ENCODE results near the gene SEC61A1.
A peak's percentile ranks its signal among the peaks of the same experiment; 100 is the strongest.

SEC61A1 gene

DNA sequence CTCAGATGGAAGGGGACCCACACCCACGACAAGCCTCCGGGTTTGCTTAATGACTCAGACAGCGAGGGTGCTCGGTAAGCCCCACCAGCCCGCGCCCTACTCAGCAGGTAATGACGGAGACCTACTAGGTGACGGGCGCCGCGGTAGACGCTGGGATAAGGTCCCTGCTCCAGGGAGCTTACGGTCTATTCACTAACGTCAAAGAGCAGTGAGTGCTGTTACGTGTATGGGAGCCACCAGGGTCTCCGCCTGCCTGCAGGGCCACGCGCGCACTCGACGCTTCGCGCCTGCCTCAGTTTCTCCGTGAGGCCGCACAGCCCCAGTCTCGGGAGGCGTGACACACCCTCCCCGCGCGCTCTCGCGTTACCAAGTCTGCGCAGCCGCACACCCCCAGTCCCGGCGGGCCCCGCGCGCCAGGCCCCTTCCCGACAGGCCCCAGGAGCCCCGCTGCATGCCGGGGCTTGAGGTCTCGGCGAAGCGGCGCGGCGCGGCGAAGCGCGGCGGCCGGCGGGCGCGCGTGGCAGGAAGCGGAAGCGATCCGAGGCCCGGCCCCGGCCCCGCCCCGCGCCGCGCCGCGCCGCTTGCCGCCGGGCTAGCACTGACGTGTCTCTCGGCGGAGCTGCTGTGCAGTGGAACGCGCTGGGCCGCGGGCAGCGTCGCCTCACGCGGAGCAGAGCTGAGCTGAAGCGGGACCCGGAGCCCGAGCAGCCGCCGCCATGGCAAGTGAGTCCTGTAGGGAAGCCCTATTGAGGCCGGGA is at the start of gene SEC61A1:
Gene SEC61A1 (plus strand): TSS at position 601 of the 758 bp plus-strand sequence. CDS start 116 bp downstream, at position 717.
- peak within 1 kb of the TSS; percentile 83 for H3K4me3 ChIP-seq (ENCODE audit: low read depth, low read length)

DNA sequence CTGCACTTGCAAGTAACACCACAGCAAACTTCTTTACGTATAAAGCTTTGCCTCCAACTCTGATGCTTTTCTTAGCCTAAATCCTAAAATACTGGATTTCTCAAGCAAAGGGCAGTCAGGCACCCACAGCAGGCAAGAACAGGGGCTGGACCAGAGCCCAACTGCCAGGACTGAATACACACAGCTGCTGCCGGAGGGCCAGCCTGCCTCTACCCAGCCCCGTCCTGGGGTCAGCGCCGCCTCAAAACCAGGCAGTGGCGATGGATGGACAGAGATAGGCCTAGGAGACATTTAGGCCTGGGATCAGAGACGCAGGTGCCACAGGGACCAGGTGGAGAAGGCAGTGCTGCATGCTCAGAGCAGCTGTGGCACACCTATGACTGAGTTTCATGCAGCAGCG is 47.6 kb upstream of the SEC61A1 start:
- H3K4me3 ChIP-seq (ENCODE audit: low read depth, low read length), result no peak overlapping the region

DNA sequence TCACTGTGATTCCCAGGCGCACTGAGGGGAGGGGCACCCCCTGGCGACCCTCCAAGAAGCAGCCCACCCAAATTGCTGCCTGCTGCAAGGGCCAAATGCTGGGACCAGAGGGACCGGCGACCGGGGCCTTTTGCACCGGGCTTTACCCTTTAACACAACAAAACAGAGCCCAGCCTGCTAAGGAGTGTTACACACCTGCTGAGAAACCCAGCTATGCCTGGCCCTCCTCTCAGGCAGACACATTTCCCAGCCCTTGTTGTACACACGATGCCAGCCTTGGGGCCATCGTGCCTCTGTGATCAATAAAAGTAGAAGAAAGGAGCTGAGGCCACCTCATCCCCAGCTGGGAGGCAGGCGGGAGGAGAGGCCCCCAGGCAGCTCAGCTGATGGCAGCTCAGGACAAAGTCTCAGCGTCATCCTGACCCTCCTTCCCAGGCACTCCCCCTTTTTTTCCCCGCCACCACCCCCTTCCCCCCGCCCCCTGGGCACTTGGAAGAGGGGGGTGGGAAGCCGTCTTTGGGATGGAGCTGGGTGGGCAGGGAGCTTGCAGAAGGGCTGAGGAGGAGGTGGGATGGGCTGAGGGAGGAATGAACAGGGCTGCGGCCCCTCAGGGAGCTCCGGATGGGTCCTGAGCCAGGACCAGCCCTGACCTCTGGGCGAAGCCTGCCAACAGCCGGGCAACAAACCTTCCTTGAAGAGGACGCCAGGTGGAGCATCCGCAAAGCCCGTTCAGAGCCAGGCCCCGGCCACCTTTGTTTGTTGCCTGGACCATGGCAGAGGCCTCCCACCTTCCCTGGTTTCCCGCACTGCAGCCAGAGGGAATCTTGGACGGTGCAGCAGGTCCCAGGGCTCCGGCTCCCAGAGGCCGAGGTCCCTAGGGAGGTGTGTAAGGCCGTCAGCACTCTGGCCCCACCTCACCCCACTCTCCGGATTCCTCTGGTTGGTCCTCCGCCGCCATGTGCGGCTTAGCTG is 45.9 kb upstream of the SEC61A1 start:
- H3K4me3 ChIP-seq (ENCODE audit: low read depth, low read length), result no peak overlapping the region

DNA sequence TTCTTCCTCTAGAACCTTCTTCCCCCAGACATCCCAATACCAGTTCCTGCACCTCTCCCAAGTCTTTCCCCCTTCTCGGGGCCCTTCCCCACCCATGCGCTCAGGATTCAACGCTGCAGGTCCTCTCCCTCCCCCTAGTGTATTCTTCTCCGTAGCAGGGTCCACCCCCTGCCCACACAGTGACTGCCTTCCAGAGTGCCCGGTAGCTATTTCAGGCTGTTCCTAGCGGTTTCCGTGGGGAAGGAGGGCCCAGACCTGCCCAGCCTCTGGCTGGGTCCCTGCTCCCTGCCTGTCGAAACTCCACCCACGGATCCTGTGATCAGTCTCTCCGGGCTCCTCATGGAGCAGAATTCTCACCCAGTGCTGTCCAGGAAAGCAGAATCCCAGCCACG is 45.2 kb upstream of the SEC61A1 start:
- H3K4me3 ChIP-seq (ENCODE audit: low read depth, low read length), result no peak overlapping the region

DNA sequence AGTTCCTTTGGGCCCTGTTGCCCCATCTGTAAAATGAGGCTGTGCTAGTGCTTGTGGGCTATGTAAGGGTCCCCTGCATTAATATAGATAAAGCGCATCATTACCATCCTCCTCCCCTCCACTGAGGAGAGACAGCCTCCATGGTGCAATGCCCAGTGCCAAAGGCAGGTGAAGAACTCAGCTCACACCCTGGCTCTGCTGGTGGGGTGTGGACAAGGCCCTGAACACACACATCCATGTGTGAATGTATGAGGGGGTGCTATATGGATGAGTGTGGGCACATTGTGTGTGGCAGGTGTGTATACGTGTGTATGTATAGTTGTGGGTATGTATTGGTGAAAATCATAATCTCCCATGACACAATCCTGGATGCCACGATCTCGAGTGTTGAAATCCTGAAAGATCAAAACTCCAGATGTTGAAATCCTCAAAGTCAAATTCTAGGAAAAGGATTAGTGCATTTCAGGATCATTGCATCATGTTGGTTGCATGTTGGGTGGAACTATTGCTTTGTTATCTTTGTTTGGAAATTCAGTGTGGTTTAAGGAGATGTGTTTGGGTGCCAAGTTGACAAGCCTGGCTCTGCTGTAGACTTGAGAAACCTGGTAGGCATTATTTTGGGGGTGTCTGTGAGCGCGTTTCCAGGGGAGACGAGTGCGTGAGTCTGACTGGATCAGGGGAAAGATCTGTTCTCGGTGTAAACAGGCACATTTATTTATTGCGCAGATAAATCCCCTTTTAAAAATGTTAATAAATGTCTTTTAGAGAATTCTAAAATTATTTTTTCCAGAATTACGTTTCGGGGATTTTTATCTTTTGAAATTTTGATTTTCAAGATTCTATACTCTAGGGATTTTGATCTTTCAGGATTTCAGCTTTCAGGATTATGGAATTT is 42.0 kb upstream of the SEC61A1 start:
- no peak overlapping the region for H3K4me3 ChIP-seq (ENCODE audit: low read depth, low read length)

DNA sequence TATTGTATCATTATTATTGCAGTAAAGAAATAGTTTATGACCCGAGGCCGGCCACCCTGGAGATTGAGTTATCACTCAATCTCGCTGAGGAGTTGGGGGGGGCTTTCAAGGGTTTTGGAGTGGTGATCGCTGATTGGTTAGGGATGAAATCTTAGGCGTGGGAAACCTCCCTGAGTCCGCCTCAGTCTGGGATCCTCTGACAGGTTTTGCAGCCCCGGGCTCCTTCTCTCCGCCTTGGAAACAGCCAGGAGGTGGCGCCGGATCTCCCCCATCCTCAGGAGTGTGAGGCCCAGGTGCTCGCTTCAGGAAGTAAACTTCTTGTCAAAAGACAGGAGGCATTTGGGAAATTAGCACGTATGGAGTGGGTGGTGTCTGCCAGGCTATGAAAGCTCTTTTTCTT is 41.1 kb upstream of the SEC61A1 start:
- H3K4me3 ChIP-seq (ENCODE audit: low read depth, low read length), result no peak overlapping the region

DNA sequence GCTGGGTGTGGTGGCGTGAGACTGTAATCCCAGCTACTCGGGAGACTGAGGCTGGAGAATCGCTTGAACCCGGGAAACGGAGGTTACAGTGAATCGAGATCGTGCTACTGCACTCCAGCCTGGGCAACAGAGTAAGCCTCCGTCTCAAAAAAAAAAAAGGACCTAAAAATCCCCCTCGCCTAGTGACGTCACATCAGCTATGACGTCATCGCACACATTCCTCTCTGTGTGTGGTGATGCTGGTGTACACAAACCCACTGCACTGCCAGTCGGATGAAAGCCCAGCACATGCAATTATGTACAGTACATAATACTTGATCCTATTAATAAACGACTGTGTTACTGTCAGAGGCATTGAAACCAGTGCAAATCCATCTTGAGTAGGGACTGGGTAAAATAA is 40.2 kb upstream of the SEC61A1 start:
- H3K4me3 ChIP-seq (ENCODE audit: low read depth, low read length), result no peak overlapping the region

DNA sequence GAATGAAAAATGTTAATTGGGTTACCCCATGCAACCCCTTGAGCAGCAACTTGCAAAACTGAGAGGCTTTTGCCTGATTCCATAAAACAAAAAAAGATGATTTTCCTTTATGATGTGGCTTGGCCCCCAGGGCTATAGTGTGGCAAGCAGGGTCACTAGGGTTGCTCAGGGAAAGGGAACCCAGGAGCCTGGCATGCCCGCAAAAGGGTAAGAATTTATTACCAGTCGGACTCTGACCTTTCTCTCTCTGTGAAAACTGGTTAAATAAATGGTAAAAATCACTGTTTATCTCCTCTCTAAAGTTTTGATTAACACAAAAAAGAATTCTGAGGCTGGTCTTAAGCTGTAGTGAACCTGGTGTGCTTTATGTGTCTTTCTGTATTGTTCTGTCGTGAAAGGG is 37.7 kb upstream of the SEC61A1 start:
- no peak overlapping the region for H3K4me3 ChIP-seq (ENCODE audit: low read depth, low read length)

DNA sequence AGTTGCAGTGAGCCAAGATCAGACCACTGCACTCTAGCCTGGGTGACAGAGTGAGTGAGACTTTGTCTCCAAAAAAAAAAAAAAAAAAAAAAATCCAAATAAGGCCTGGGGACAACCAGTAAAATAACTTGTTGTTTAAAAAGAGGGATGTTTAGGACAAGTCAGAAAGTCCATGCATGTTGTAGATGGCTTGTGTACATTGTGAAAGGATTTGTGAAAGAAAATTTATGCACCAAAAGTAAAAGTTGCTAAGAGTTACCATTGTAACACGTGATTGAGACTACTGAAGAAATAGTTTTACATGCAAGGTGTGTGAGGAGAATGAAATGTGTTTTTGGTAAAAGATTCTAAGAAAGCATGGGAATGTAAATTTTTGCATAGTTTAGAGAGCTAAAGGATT is 35.7 kb upstream of the SEC61A1 start:
- no peak overlapping the region for H3K4me3 ChIP-seq (ENCODE audit: low read depth, low read length)

DNA sequence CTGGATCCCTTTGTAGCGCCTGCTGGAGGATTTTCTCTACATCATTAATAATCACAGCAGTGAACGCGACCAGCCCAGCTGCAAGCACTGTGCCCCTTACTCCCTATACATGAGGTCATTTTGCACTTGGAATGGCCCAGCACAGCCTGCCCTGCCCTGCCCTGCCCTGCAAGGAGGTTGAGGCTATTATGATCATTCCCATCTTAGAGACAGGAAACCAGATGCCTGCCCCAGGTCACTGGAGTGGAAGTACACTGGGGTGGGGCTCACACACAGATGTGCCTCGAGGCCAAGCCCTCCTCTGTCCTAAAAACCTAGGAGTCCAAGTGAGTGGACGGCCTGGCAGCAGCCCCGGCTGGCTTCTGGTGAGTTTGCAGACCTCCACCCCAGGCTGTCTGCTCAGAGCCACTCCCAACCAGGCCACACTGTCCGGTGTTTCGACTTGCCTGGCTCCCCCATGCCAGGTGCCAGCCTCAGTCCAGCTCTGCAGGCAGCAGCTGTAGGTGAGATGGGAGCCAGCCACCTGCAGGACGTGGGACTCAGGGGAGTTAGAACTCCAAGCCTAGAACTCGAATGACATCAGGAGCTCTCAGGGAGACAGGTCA is 30.4 kb upstream of the SEC61A1 start:
- no peak overlapping the region for H3K4me3 ChIP-seq (ENCODE audit: low read depth, low read length)

DNA sequence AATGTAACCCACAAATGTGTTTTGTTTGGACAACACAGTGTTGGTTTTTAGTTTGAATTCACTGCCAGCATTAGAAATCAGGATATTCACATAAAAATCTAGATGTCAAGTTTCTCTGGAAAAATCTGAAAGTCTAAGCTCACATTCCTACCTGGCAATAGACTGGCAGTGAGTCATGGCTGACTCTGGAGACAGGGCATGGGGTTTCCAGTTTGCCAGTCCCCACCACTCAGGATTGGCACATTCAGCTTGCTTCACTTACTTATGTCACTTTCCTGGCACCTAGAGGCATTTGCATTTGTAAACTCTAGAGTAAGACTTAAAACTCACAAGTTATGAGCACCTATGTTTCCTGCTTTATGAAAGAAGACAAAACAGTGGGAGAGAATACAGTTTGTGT is 19.1 kb upstream of the SEC61A1 start:
- no peak overlapping the region for H3K4me3 ChIP-seq (ENCODE audit: low read depth, low read length)

DNA sequence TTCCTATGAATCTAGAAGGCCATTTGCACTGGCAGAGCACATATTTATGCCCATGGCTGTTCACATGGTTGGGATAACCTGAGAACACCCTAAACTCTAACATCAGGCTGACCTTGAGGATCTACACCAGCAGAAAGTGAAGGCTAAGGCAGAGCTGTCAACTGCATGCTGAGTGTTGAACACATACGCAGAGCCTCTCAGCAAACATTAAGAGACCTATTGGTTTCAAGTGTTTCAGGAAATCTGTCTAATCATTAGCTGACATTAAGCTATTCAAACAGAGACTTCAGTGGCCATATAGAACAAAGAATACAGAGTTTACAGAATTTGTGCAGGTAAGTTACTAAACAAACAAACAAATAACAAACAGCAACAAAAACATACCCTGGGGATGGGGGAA is 16.1 kb upstream of the SEC61A1 start:
- no peak overlapping the region for H3K4me3 ChIP-seq (ENCODE audit: low read depth, low read length)

DNA sequence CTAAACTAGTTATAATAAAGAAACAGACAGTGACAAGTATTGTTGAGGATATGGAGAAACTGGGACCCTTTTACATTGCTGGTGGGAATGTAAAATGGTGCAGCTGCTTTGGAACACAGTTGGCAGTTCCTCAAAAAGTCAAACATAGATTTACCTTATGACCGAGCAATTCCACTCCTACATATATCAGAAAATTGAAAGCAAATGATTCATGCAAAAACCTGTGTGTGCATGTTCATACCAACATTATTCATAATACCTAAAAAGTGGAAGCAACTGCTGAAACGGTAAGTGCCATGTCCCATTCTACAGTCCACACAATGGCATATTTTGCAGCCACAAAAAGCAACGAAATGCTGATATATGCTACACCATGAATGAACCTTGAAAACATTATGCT is 12.2 kb upstream of the SEC61A1 start:
- H3K4me3 ChIP-seq (ENCODE audit: low read depth, low read length), result no peak overlapping the region

DNA sequence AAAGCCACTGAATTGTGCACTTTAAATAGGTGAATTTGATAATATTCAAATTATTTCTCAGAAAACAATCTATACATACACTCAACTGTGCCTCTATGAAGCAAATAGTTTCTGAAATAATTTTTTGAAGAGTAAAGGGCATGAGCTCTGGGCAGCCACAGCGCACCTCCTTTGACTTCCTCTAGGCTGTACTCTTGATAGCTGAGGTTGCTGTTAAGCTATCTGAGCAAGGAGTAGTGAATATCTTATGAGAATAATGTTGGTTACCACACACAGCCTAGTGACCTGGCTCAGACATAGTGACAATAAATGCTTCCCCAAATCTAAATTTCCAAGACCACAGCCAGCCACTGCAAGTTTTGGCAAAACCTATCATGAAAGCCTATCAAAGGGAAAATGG is 11.6 kb upstream of the SEC61A1 start:
- no peak overlapping the region for H3K4me3 ChIP-seq (ENCODE audit: low read depth, low read length)

DNA sequence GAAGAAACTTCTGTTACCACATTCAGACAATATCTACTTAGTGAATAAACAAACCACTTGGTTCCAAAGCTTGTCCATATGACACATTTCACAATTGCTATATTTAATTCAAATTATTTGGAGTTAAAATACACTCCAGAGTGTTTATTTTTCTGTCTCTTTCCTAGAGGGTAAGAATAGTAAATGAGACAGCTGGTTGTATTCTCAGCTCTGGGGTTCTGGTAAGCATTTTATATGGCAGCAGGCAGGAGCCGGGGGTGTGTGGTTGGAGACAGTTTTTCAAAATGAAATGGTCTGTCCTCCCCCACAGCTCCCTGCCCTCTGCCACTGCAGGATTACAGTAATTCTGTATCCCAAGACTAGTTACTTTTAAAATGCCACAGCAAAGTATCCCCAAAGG is 10.9 kb upstream of the SEC61A1 start:
- H3K4me3 ChIP-seq (ENCODE audit: low read depth, low read length), result no peak overlapping the region

DNA sequence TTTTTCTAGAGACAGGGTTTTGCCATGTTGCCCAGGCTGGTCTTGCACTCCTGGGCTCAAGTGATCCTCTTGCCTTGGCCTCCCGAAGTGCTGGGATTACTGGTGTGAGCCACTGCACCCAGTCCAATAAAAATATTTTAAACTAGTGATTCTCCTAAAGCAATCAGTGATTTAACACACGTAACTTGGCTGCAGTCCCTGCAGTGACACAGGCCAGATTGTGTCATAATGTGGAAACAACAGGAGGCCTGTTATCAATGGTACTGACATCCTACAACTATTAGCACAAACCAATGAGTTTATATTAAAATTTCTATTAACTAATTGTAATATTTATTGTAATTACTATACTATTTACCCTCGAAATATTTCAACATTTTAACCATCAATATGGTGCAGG is 1.6 kb upstream of the SEC61A1 start:
- no peak overlapping the region for H3K4me3 ChIP-seq (ENCODE audit: low read depth, low read length)

DNA sequence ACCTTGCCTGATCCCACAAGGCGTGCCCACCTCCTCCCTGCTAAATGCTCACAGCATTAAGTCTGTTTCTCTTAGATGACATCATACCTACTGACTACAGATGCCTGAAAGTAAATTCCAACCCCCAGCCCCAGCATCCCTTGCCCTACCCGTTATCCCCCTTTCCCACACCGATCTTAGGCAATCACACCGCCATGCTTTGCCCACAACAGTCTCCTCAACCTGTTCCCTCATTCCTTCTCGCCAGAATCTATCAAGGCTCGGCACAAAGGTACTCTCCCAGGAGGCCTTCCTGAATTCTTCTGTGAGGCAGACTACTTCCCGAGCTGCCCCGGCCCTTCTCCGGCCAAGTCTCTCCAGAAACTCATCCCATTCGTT is 789 bp upstream of the SEC61A1 start:
- H3K4me3 ChIP-seq (ENCODE audit: low read depth, low read length), result peak overlapping the region; percentile 83

DNA sequence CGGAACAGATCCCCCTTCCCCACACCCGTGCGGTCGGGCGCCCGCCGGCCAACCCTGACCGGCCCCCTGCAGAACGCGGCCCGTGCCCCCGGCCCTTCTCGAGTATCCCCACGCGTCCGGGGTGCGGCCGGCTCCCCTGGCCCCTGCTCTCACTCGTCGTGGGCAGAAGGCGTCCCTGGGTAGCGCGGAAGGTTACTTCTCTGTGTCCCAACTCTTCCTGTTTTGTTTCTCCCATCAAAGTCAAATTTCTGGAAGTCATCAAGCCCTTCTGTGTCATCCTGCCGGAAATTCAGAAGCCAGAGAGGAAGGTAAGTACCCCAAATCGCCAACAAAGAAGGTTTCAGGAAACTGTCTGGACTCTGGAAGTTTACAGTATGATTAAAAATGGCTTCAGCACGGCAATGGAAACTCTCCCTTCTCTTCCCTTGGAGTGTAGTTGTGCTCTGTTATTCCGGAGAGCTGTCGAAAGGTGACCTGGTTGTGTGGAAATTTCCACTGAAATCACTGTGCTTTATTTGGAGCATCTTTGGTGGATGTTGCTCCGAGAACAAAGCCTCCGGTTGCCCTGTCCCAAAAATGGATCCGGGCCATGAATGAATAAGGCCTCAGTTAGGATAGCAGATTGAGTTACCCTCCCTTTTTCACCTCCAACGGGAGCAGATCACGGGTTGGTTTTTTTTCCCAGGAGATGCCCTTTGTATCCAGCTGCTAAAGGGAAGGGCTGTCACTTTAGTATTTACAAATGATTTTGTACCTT is 536 bp downstream of the SEC61A1 start:
- H3K4me3 ChIP-seq (ENCODE audit: low read depth, low read length), result peak overlapping the region; percentile 72

DNA sequence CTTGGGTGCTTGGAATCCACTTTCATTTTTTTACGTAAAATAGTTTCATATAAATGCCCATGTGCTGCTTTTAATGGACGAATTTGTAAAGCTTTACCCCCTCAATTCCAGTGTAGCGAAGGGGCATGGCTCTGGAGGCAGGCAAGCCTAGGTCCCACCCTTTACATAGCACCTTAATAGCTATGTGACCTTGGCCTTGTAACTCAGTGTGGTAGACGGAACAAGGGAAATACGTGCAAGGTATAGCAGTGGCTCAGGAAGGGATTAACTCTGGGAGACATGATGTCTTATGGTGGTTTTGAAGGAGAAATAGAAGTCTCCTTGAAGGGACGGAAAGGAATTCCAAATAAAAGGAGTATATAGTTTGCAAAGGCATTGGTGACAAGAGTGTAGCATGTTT is 1.4 kb downstream of the SEC61A1 start:
- H3K4me3 ChIP-seq (ENCODE audit: low read depth, low read length), result no peak overlapping the region

DNA sequence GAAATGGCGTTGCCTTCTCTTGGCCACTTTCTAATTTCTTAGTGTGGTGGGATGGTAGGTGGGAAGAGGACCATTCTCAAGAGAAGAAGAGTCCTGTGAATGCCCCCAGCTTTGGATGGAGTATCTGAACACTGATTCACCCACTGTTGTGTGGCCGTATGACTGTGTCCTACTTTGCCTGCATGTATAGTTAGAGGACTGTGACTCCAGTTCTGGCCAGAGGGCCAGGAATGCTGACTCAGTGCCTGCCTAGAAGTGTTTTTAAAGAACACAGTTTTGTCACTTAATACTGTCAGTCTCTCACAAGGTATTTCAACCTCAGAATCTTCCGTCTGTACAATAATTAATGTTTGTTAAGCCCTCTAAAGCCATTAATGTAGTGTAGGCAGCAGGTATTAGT is 2.1 kb downstream of the SEC61A1 start:
- no peak overlapping the region for H3K4me3 ChIP-seq (ENCODE audit: low read depth, low read length)

Data from iPS-11a (cell line).